Measurements from ENCODE around the gene PEX14.

PEX14 gene

GRCh38 chr1:10612436-10613160, 137.8 kb downstream of the PEX14 start:
- in situ Hi-C loops (cut with HindIII; ENCODE audit: low sequenced_read_pairs) = loop anchor here (5.0 kb wide), 1 partner anchor 50 kb away; no protein-coding TSS in a partner anchor

GRCh38 chr1:10613340-10613739, 138.6 kb downstream of the PEX14 start:
- in situ Hi-C loops (cut with HindIII; ENCODE audit: low sequenced_read_pairs) = loop anchor here (5.0 kb wide), 1 partner anchor 49 kb away; no protein-coding TSS in a partner anchor

DNA sequence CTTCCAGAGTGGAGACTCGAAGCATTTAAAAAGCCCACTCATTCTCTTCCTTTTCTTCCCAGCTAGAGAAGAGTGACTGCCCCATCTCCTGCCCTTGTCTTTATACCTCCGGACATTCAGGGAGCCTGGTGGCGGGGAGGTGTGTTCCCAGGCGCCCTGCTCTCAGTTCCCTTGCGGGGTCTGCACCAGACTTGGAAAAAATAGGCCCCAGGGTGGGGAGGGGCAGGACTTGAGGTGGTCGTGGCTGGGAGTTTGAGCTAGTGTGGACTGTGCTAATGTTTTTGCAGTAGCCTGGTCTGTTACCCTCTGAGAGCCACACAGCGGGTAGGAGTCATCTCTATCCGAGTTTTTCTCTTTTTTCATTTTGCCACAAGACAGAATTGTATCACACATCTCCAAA, 139.1 kb downstream of the PEX14 start:
- in situ Hi-C loops (cut with HindIII; ENCODE audit: low sequenced_read_pairs) = loop anchor here (5.0 kb wide), 1 partner anchor 48 kb away; no protein-coding TSS in a partner anchor

DNA sequence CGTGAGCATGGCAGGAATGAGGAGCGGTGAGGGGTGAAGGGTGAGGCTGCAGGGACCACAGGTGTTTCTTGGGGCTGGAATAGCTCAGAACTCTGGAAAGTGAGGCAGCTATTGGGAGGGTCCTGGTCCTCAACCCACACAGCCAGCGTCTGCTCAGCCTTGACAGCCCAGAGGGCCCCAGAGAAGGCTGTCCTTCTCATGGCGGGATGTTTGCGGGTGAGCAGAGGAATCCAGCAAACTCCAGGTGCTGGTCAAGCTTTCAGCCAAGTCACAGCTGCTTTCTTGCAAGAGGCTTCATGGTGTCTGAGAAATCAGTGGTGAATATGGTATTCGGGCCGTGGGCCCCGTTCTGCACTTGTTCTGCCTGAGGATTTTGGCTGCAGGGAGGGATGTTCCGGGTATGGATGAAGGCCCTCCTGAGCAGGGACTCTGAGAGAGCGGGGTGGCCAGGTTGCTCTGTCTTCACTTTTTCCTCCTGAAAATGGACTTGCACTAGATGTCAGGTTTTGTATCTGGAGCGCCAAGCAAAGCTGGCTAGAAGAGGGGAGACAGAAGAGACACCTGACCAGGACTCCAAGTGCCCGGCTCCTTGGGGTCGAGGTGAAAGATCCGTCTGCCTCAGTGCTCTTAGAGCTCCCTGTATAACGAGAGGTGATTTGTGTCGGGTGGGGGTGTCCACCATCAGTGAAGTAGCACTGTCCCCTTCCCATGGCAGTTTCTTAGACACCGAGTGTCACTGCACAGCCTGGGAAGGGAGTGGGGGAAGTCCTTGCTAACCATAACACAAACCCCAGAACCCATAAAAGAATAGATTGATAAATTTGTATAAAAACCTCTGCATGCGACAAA, 139.9 kb downstream of the PEX14 start:
- in situ Hi-C loops (cut with HindIII; ENCODE audit: low sequenced_read_pairs) = loop anchor here (5.0 kb wide), 1 partner anchor 48 kb away; no protein-coding TSS in a partner anchor

- in situ Hi-C loops (cut with HindIII; ENCODE audit: low sequenced_read_pairs) = no loop called here
These were observed 140.6 kb downstream of the PEX14 start for GRCh38 chr1:10615332-10615731.

DNA sequence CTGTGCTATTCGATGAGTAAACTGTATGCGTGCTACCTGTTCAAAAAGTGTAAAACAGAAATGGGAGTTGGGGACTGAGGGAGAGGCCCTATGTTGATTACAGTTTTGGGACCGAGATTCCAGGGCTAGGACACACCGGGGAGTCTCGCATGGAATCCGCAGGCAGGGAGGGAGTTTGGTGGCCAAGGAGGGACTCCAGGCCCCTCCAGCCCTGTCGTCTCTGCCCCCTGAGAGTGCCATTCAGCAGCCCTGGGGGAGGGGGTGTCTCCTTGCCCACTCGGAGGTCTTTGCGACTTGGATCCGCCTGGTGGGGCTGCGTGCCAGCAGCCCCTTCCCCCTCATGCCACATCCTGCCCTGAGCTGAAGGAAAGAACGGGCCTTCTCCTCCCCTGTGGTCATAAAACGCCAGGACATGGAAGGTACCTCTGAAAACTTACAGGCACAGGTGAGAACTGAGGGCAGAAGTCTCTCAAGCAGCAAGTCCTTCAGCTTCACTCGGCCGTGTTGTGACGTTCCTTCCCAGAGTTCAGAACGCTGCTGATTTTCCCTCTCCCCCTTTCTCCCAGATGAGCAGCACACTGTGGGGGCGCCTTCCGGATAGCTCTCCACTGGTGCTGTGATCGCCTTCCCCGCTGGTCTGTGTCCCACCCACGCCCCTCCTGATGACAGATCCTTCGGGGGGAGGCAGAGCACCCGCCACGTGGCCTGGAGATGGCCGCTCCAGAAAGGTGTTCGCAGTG, 141.4 kb downstream of the PEX14 start:
- in situ Hi-C loops (cut with HindIII; ENCODE audit: low sequenced_read_pairs) = no loop called here

DNA sequence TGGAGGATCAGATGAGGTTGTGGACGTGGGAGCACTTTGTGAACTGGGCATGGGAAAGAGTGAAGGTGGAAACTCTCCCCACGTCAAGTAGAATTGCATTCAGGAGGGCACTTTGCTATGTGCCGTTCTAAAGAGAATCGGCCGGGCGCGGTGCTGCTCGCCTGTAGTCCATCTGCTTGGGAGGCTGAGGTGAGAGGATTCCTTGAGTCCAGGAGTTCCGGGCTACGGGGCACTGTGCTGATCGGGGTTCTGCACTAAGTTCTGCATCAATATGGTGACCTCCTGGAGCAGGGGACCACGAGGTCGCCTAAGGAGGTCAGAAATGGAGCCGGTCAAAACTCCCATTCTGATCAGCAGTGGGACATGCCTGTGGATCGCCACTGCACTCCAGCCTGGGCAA, 141.9 kb downstream of the PEX14 start:
- in situ Hi-C loops (cut with HindIII; ENCODE audit: low sequenced_read_pairs) = no loop called here

DNA sequence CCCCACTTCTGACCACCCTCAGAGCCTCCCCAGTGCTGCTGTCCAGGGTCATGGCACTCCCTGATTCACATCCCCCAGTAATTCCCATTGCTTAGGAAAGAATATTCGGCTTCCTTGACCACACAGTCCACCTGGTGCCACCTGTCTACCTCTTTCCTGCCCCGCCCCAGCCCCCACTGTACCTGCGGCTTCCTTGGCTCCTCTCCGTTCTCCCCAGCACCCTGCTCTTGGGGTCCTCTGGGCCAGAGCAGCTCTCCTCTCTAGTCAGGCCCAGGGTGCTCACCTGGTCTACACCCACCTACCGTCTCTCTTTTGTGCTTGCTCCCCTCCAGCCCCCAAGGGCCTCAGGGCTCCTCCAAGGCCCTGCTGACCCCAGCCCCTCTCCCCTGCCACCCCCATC, 142.6 kb downstream of the PEX14 start:
- in situ Hi-C loops (cut with HindIII; ENCODE audit: low sequenced_read_pairs) = no loop called here

- in situ Hi-C loops (cut with HindIII; ENCODE audit: low sequenced_read_pairs) = no loop called here
These were observed 143.5 kb downstream of the PEX14 start for GRCh38 chr1:10617931-10618885.

DNA sequence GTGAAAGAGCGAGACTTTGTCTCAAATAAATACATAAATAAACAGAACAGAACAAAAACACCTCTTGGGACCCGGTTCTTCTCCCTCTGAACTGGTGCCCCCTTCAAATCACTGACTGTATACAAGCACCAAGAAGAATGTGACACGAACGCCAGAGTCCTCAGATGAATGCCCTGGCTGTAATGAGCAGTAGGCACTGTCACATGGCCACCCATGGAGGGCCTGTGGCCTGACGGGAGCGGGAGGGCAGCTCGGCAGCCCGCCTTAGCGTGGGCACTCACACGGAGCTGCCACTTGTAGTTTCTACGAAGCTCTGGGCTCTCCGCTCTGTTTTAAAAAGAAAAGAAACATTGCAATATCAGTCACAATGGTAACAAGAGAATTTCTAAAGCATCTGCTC, 146.0 kb downstream of the PEX14 start:
- in situ Hi-C loops (cut with HindIII; ENCODE audit: low sequenced_read_pairs) = no loop called here

DNA sequence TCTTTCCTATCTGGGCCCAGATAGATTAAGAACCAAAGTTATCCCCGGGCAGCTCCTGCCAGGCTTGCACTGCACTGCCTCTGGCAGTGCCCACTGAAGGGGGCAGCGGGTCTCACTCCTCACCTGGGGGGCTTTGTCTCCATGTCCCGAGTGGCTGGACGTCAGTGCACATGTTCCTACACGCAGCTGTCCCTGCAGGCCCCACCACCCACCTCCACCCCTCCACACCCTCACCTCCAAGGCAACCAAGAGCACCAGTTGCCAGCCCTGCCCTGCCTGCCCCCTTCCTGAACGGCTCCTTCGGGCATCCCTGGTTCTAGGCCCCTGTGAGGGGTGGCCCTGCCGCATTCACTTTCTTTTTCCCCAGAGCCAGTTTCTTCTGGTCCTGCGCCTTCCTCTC, 147.2 kb downstream of the PEX14 start:
- in situ Hi-C loops (cut with HindIII; ENCODE audit: low sequenced_read_pairs) = no loop called here

- in situ Hi-C loops (cut with HindIII; ENCODE audit: low sequenced_read_pairs) = no loop called here
These were observed 148.3 kb downstream of the PEX14 start for GRCh38 chr1:10622910-10623685.

- in situ Hi-C loops (cut with HindIII; ENCODE audit: low sequenced_read_pairs) = no loop called here
These were observed 149.0 kb downstream of the PEX14 start for GRCh38 chr1:10623686-10624145.

- in situ Hi-C loops (cut with HindIII; ENCODE audit: low sequenced_read_pairs) = no loop called here
These were observed 149.7 kb downstream of the PEX14 start for GRCh38 chr1:10624256-10625050.

- in situ Hi-C loops (cut with HindIII; ENCODE audit: low sequenced_read_pairs) = no loop called here
These were observed 150.3 kb downstream of the PEX14 start for GRCh38 chr1:10625076-10625475.

- in situ Hi-C loops (cut with HindIII; ENCODE audit: low sequenced_read_pairs) = no loop called here
These were observed 150.8 kb downstream of the PEX14 start for GRCh38 chr1:10625554-10625953.

DNA sequence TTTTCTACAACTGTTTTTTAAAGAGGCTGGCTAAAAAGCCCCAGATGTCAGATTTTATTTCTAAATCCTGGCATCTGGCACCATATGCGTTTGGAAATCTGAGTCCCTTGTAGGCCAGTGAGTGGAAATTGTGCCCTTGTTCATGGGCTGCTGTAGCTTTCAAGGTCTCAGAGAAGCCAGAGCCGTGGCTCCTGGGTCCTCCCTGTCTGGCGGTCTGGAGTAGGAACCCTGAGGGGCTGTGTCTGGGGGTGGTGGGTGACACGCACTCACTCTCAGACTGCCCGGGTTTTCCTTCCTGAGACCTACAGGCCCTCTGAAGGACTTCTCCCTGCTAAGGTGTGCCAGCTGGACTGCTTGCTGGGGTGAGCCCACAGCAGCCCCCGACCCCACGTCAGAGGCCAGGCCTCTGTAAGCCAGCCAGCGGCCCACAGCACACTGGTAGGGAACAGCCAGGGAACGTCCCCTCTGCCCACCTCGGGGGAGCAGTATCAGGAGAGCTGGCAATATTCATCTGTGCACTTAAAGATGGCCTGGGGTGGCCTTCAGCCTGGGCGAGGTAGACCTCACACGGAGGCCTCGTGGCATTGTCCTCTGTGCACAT, 151.5 kb downstream of the PEX14 start:
- in situ Hi-C loops (cut with HindIII; ENCODE audit: low sequenced_read_pairs) = no loop called here

- in situ Hi-C loops (cut with HindIII; ENCODE audit: low sequenced_read_pairs) = no loop called here
These were observed 152.2 kb downstream of the PEX14 start for GRCh38 chr1:10626791-10627410.
